ENCODE data around the gene CLRN1.
A peak's percentile ranks its signal among the peaks of the same experiment; 100 is the strongest.
"Not testable (repeated sequence)": the region's sequence is repeated elsewhere in the genome, so short reads cannot be mapped to it uniquely, and the experiment has no call there.

The CLRN1 gene

GRCh38 chr3:150972366-150973071 lies at the start of gene CLRN1:
CLRN1 (minus strand) TSS chr3:150972727; CDS start chr3:150972708, 19 bp downstream.
- no peak for DNase-seq

GRCh38 chr3:151016478-151016795 lies 43.9 kb upstream of the CLRN1 start:
- no peak for DNase-seq

GRCh38 chr3:151015767-151016477 lies 43.4 kb upstream of the CLRN1 start:
- DNase-seq = no peak

GRCh38 chr3:151015181-151015580 lies 42.7 kb upstream of the CLRN1 start:
- no peak for DNase-seq

GRCh38 chr3:151014501-151015018 lies 42.0 kb upstream of the CLRN1 start:
- DNase-seq = no peak

GRCh38 chr3:151012753-151013152 lies 40.2 kb upstream of the CLRN1 start:
- no peak for DNase-seq

- DNase-seq = peak; percentile 8
These were observed 38.9 kb upstream of the CLRN1 start for GRCh38 chr3:151011427-151011826.

GRCh38 chr3:151009981-151010380 lies 37.5 kb upstream of the CLRN1 start:
- DNase-seq = no peak

GRCh38 chr3:151009430-151009829 lies 36.9 kb upstream of the CLRN1 start:
- no peak for DNase-seq

GRCh38 chr3:151008699-151009098 lies 36.2 kb upstream of the CLRN1 start:
- DNase-seq = peak; percentile 19

GRCh38 chr3:151003768-151004134 lies 31.2 kb upstream of the CLRN1 start:
- DNase-seq = no peak

GRCh38 chr3:151003029-151003767 lies 30.7 kb upstream of the CLRN1 start:
- no peak for DNase-seq

GRCh38 chr3:151002003-151002981 lies 29.8 kb upstream of the CLRN1 start:
- no peak for DNase-seq

- DNase-seq = no peak
These were observed 26.5 kb upstream of the CLRN1 start for GRCh38 chr3:150998996-150999395.

GRCh38 chr3:150996731-150997130 lies 24.2 kb upstream of the CLRN1 start:
- no peak for DNase-seq

- no peak for DNase-seq
These were observed 23.0 kb upstream of the CLRN1 start for GRCh38 chr3:150995510-150995909.

- DNase-seq = no peak
These were observed 16.7 kb upstream of the CLRN1 start for GRCh38 chr3:150989208-150989607.

- DNase-seq = not testable (repeated sequence)
These were observed 15.9 kb upstream of the CLRN1 start for GRCh38 chr3:150988395-150988794.

- no peak for DNase-seq
These were observed 13.2 kb upstream of the CLRN1 start for GRCh38 chr3:150985711-150986110.

GRCh38 chr3:150984066-150984465 lies 11.5 kb upstream of the CLRN1 start:
- DNase-seq = no peak

GRCh38 chr3:150978566-150979148 lies 6.1 kb upstream of the CLRN1 start:
- DNase-seq = no peak

GRCh38 chr3:150975992-150976368 lies 3.5 kb upstream of the CLRN1 start:
- no peak for DNase-seq
